ENCODE data around the gene ARHGAP24. TPM values are rescaled to one million over a fixed set of nuclear protein-coding genes. Genes with fewer than 3 reads are reported as not detected.

The ARHGAP24 gene
- total RNA-seq, 3 donors from 2014 or later, result 5.2 to 11.6 (median 6.7) TPM

- TF ChIP-seq CTCF (IDR thresholded peaks at IDR 0.05), result no peak
- DNase-seq, result no peak
- intact Hi-C loops (cut with DNase I, micrococcal nuclease), result no loop called here
- no peaks in the 10 kb centered on the region for H3K36me3 ChIP-seq (ENCODE audit: low read depth)
- H3K9me3 ChIP-seq, result no peaks in the 10 kb centered on the region
- ATAC-seq, result no peak
- H3K4me3 ChIP-seq, result no peak overlapping the region
- H3K4me1 ChIP-seq (ENCODE audit: low read depth), result no peaks in the 10 kb centered on the region
Observed at GRCh38 chr4:85615952-85616351, 141.0 kb downstream of the ARHGAP24 start.

GRCh38 chr4:85617202-85617601 is 142.3 kb downstream of the ARHGAP24 start:
- no peak for ATAC-seq
- intact Hi-C loops (cut with DNase I, micrococcal nuclease), result no loop called here
- Histone ChIP-seq H3K4me3 (no peak overlapping the region), H3K9me3 (no peaks in the 10 kb centered on the region), H3K4me1 (ENCODE audit: low read depth) (no peaks in the 10 kb centered on the region), H3K36me3 (ENCODE audit: low read depth) (no peaks in the 10 kb centered on the region)
- no peak for TF ChIP-seq CTCF (IDR thresholded peaks at IDR 0.05)
- DNase-seq, result no peak

- no peaks in the 10 kb centered on the region for H3K4me1 ChIP-seq (ENCODE audit: low read depth)
- no peaks in the 10 kb centered on the region for H3K36me3 ChIP-seq (ENCODE audit: low read depth)
- DNase-seq (no peak), ATAC-seq (no peak)
- TF ChIP-seq CTCF (IDR thresholded peaks at IDR 0.05), result no peak
- intact Hi-C loops (cut with DNase I, micrococcal nuclease), result no loop called here
- H3K4me3 ChIP-seq, result no peak overlapping the region
- peaks cover under 1% of the 10 kb centered on the region for H3K9me3 ChIP-seq
Observed at GRCh38 chr4:85632981-85633380, 158.0 kb downstream of the ARHGAP24 start.

GRCh38 chr4:85637778-85638177 is 162.8 kb downstream of the ARHGAP24 start:
- Histone ChIP-seq H3K36me3 (ENCODE audit: low read depth) (no peaks in the 10 kb centered on the region), H3K9me3 (no peaks in the 10 kb centered on the region), H3K4me3 (no peak overlapping the region), H3K4me1 (ENCODE audit: low read depth) (no peaks in the 10 kb centered on the region)
- intact Hi-C loops (cut with DNase I, micrococcal nuclease), result no loop called here
- no peak for TF ChIP-seq CTCF (IDR thresholded peaks at IDR 0.05)
- ATAC-seq (no peak), DNase-seq (no peak)

- no peak for ATAC-seq
- Histone ChIP-seq H3K4me1 (ENCODE audit: low read depth) (no peaks in the 10 kb centered on the region), H3K4me3 (no peak overlapping the region), H3K36me3 (ENCODE audit: low read depth) (no peaks in the 10 kb centered on the region), H3K9me3 (no peaks in the 10 kb centered on the region)
- DNase-seq, result no peak
- intact Hi-C loops (cut with DNase I, micrococcal nuclease), result no loop called here
- TF ChIP-seq CTCF (IDR thresholded peaks at IDR 0.05), result no peak
Observed at GRCh38 chr4:85639946-85640345, 165.0 kb downstream of the ARHGAP24 start.
